ENCODE data around the gene GABRG3. TPM values are rescaled to one million over a fixed set of nuclear protein-coding genes. Genes with fewer than 3 reads are reported as not detected.

The GABRG3 gene
- total RNA-seq, 2 experiments from 2014 or later, result not detected

GRCh38 chr15:27328608-27329007 is 357.6 kb downstream of the GABRG3 start:
- no peaks in the 10 kb centered on the region for H3K36me3 ChIP-seq (ENCODE audit: insufficient read depth, low read length)
- H3K4me3 ChIP-seq (ENCODE audit: low read length), result no peak overlapping the region
- no peak overlapping the region for H3K4me3 Mint-ChIP-seq
- no peak overlapping the region for H3K27ac ChIP-seq (ENCODE audit: low read depth in 1 of 2, low read length in 2 of 2)
- ATAC-seq (ENCODE audit: poor library complexity), result no peak
- intact Hi-C loops (cut with DNase I, micrococcal nuclease), result no loop called here
- DNase-seq, result no peak
- no peak overlapping the region for H3K27ac Mint-ChIP-seq
- H3K9me3 Mint-ChIP-seq, result peaks cover 9% of the 10 kb centered on the region
- H3K36me3 Mint-ChIP-seq (ENCODE audit: low read depth), result no peaks in the 10 kb centered on the region
- no peak for TF ChIP-seq CTCF (IDR thresholded peaks at IDR 0.05)
- no peaks in the 10 kb centered on the region for H3K4me1 Mint-ChIP-seq (ENCODE audit: low read depth)
- peaks cover 0 to 17% of the 10 kb centered on the region in 2 experiments for H3K9me3 ChIP-seq (ENCODE audit: control insufficient read depth in 1 of 2, insufficient read depth in 1 of 2, low read length in 2 of 2)
- CTCF ChIA-PET, result no interaction called here
- no peaks in the 10 kb centered on the region for H3K27me3 Mint-ChIP-seq
- H3K27me3 ChIP-seq (ENCODE audit: control insufficient read depth in 1 of 2, insufficient read depth in 2 of 2, low read length in 2 of 2), result no peaks in the 10 kb centered on the region
- no peaks in the 10 kb centered on the region for H3K4me1 ChIP-seq (ENCODE audit: insufficient read depth, low read length)
- POLR2A ChIA-PET, result no interaction called here

DNA sequence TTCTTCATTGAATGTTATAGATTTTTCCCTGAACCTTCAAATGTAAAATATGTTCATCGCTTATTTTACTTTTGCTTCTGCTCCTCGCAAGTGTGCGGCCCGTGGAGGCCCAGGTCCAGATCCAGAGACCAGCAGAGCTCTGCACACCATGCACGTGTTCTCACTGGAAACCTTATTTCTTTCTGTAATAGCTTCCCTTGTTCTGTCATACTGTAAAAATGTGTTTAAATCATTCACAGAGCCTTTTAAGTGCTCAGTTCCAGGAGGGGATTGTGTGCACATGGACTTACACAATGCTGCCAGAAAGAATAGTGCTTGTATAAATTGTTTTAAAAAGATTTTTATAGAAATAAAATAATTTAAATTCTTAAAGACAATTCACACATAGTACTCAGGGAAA is 359.3 kb downstream of the GABRG3 start:
- POLR2A ChIA-PET, result no interaction called here
- Mint-ChIP-seq H3K27me3 (no peaks in the 10 kb centered on the region), H3K36me3 (ENCODE audit: low read depth) (no peaks in the 10 kb centered on the region), H3K27ac (no peak overlapping the region), H3K9me3 (peaks cover 3% of the 10 kb centered on the region), H3K4me1 (ENCODE audit: low read depth) (no peaks in the 10 kb centered on the region), H3K4me3 (no peak overlapping the region)
- CTCF ChIA-PET, result no interaction called here
- Histone ChIP-seq H3K27me3 (ENCODE audit: control insufficient read depth in 1 of 2, insufficient read depth in 2 of 2, low read length in 2 of 2) (no peaks in the 10 kb centered on the region), H3K36me3 (ENCODE audit: insufficient read depth, low read length) (no peaks in the 10 kb centered on the region), H3K4me1 (ENCODE audit: insufficient read depth, low read length) (no peaks in the 10 kb centered on the region), H3K9me3 (ENCODE audit: control insufficient read depth in 1 of 2, insufficient read depth in 1 of 2, low read length in 2 of 2) (peaks cover 0 to 13% of the 10 kb centered on the region in 2 experiments), H3K27ac (ENCODE audit: low read depth in 1 of 2, low read length in 2 of 2) (no peak overlapping the region), H3K4me3 (ENCODE audit: low read length) (no peak overlapping the region)
- no peak for ATAC-seq (ENCODE audit: poor library complexity)
- no peak for DNase-seq
- no peak for TF ChIP-seq CTCF (IDR thresholded peaks at IDR 0.05)
- intact Hi-C loops (cut with DNase I, micrococcal nuclease), result no loop called here

DNA sequence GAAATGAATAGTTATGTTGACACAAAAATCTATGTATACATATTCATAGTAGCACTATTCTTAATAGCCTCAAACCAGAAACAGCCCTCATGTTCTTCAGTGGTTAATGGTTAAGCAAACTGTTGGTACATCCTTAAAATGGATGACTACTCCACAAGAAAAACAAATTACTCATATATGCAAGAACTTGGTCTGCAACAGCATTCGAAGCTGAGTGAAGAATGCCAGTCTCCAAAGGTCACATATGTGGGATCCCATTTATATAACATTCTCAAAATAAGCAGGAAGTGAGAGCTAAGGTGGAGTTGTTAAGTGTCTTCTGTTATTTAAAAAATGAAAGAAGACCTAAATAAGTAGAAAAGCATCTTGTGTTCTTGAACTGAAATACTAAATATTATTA is 365.7 kb downstream of the GABRG3 start:
- Histone ChIP-seq H3K27ac (ENCODE audit: low read depth in 1 of 2, low read length in 2 of 2) (no peak overlapping the region), H3K27me3 (ENCODE audit: control insufficient read depth in 1 of 2, insufficient read depth in 2 of 2, low read length in 2 of 2) (no peaks in the 10 kb centered on the region), H3K36me3 (ENCODE audit: insufficient read depth, low read length) (no peaks in the 10 kb centered on the region), H3K4me3 (ENCODE audit: low read length) (no peak overlapping the region), H3K4me1 (ENCODE audit: insufficient read depth, low read length) (no peaks in the 10 kb centered on the region), H3K9me3 (ENCODE audit: control insufficient read depth in 1 of 2, insufficient read depth in 1 of 2, low read length in 2 of 2) (peaks cover 0 to 13% of the 10 kb centered on the region in 2 experiments)
- ATAC-seq (ENCODE audit: poor library complexity), result no peak
- TF ChIP-seq CTCF (IDR thresholded peaks at IDR 0.05), result no peak
- Mint-ChIP-seq H3K9me3 (peaks cover 4% of the 10 kb centered on the region), H3K27ac (no peak overlapping the region), H3K4me1 (ENCODE audit: low read depth) (no peaks in the 10 kb centered on the region), H3K36me3 (ENCODE audit: low read depth) (no peaks in the 10 kb centered on the region), H3K4me3 (no peak overlapping the region), H3K27me3 (no peaks in the 10 kb centered on the region)
- POLR2A ChIA-PET, result no interaction called here
- DNase-seq, result no peak
- intact Hi-C loops (cut with DNase I, micrococcal nuclease), result no loop called here
- CTCF ChIA-PET, result no interaction called here

All from CD4-positive, alpha-beta T cell (primary cell).